Neural cell (in vitro differentiated cells): ENCODE measurements around the gene CYP4F12. TPM values are rescaled to one million over a fixed set of nuclear protein-coding genes. Genes with fewer than 3 reads are reported as not detected.

Source experiments
- H2AFZ ChIP-seq: fragments of 200-600, 300-800 bp; sonication (generic), shearing (Covaris generic); 2 replicates; pipeline ENCODE4 v1.6.0; 2014; ENCODE audit warnings: low read depth, mild to moderate bottlenecking, antibody characterized with exemption, low read length, moderate library complexity
- H3F3A ChIP-seq: fragments of 200-600 bp; shearing (Covaris generic); 2 replicates; pipeline ENCODE4 v1.6.1; 2016; ENCODE audit warnings: mild to moderate bottlenecking, moderate library complexity, mixed read lengths, antibody characterized with exemption, low read length; ENCODE audit not compliant: insufficient read depth, poor library complexity, severe bottlenecking
- H3K27ac ChIP-seq: fragments of 200-600, 300-800 bp; sonication (generic), shearing (Covaris generic); 2 replicates; pipeline ENCODE4 v1.5.1; 2014; ENCODE audit warnings: mild to moderate bottlenecking, low read length, moderate library complexity
- H3K27me3 ChIP-seq: fragments of 300-800, 200-600 bp; sonication (generic), shearing (Covaris generic); 2 replicates; pipeline ENCODE4 v1.6.0; 2014; ENCODE audit warnings: mild to moderate bottlenecking, low read depth, low read length, moderate library complexity; ENCODE audit not compliant: insufficient read depth
- H3K36me3 ChIP-seq: fragments of 300-800, 200-600 bp; sonication (generic), shearing (Covaris generic); 2 replicates; pipeline ENCODE4 v1.5.1; 2014; ENCODE audit warnings: mild to moderate bottlenecking, antibody characterized with exemption, low read length, moderate library complexity; ENCODE audit not compliant: insufficient read depth
- H3K4me2 ChIP-seq: fragments of 300-800, 200-600 bp; sonication (generic), shearing (Covaris generic); 2 replicates; pipeline ENCODE4 v1.6.0; 2014; ENCODE audit warnings: mild to moderate bottlenecking, low read length
- H3K4me3 ChIP-seq: fragments of 300-800, 200-600 bp; sonication (generic), shearing (Covaris generic); 2 replicates; pipeline ENCODE4 v1.5.1; 2014; ENCODE audit warnings: mild to moderate bottlenecking, low read length, moderate library complexity
- H3K79me2 ChIP-seq: fragments of 200-600 bp; shearing (Covaris generic); replicated peaks from 2 replicates; pipeline ENCODE4 v1.6.0; 2014; ENCODE audit warnings: mild to moderate bottlenecking, low read length, moderate library complexity; ENCODE audit not compliant: insufficient read depth
- H3K9ac ChIP-seq: fragments of 300-800, 200-600 bp; sonication (generic), shearing (Covaris generic); 2 replicates; pipeline ENCODE4 v1.6.1; 2016; ENCODE audit warnings: mild to moderate bottlenecking, low read length, mixed read lengths
- H3K9me2 ChIP-seq: fragments of 200-600 bp; shearing (Covaris generic); 2 replicates; pipeline ENCODE4 v1.6.1; 2016; ENCODE audit warnings: mild to moderate bottlenecking, low read length, mixed read lengths; ENCODE audit not compliant: insufficient read depth
- H3K9me3 ChIP-seq: fragments of 200-600, 300-800 bp; sonication (generic), shearing (Covaris generic); 2 replicates; pipeline ENCODE4 v1.6.1; 2016; ENCODE audit warnings: mild to moderate bottlenecking, mixed run types, low read length, moderate library complexity, mixed read lengths
- H4K20me1 ChIP-seq: fragments of 200-600 bp; shearing (Covaris generic); 2 replicates; pipeline ENCODE4 v1.6.1; 2016; ENCODE audit warnings: mild to moderate bottlenecking, mixed run types; ENCODE audit not compliant: insufficient read depth
- EP300 ChIP-seq: fragments of 450-650 bp; conservative IDR thresholded peaks from 2 replicates; pipeline ENCODE4 v1.6.1; 2014; ENCODE audit warnings: antibody characterized with exemption, mild to moderate bottlenecking, moderate library complexity; ENCODE audit not compliant: poor library complexity, severe bottlenecking
- EZH2 ChIP-seq: fragments of 200-600, 300-800 bp; shearing (Covaris generic), sonication (generic); IDR thresholded peaks from 2 replicates; pipeline ENCODE4 v1.6.1; 2014; ENCODE audit warnings: antibody characterized with exemption, low read length, borderline replicate concordance, mild to moderate bottlenecking; ENCODE audit not compliant: insufficient read depth, poor library complexity, severe bottlenecking
- MXI1 ChIP-seq: fragments of 450-650 bp; conservative IDR thresholded peaks from 2 replicates; pipeline ENCODE4 v1.6.1; 2014; ENCODE audit warnings: antibody characterized with exemption, mild to moderate bottlenecking; ENCODE audit not compliant: poor library complexity, severe bottlenecking
- POLR2AphosphoS5 ChIP-seq: IDR thresholded peaks from 2 replicates; pipeline ENCODE4 v1.6.1; 2012
- RAD21 ChIP-seq: fragments of 450-650 bp; conservative IDR thresholded peaks from 2 replicates; pipeline ENCODE4 v1.6.1; 2014; ENCODE audit warnings: antibody characterized with exemption, mild to moderate bottlenecking, moderate library complexity
- SMC3 ChIP-seq: fragments of 450-650 bp; conservative IDR thresholded peaks from 2 replicates; pipeline ENCODE4 v1.6.1; 2014; ENCODE audit warnings: antibody characterized with exemption, mild to moderate bottlenecking, moderate library complexity; ENCODE audit not compliant: poor library complexity
- TAF1 ChIP-seq: IDR thresholded peaks from 2 replicates; pipeline ENCODE4 v1.6.1; 2012; ENCODE audit warnings: low read depth
- polyA plus RNA-seq: library from polyadenylated mRNA; depleted of rRNA; stranded (reverse); fragments of >200 nt; gene quantifications from 2 replicates; pipeline ENCODE4 v1.2.3, GENCODE V29; 2014
- TF ChIP-seq, protein P1 (sequence below): fragments of 450-650 bp; IDR thresholded peaks from 2 replicates; pipeline ENCODE4 v1.5.1; 2014; ENCODE audit warnings: antibody characterized with exemption, mild to moderate bottlenecking, moderate library complexity; ENCODE audit not compliant: poor library complexity, severe bottlenecking
- TF ChIP-seq, protein P2 (sequence below): IDR thresholded peaks from 2 replicates; pipeline ENCODE4 v1.6.1; 2012; ENCODE audit warnings: borderline replicate concordance

Gene CYP4F12
- polyA plus RNA-seq, 1 donor from 2014 or later = not detected

DNA sequence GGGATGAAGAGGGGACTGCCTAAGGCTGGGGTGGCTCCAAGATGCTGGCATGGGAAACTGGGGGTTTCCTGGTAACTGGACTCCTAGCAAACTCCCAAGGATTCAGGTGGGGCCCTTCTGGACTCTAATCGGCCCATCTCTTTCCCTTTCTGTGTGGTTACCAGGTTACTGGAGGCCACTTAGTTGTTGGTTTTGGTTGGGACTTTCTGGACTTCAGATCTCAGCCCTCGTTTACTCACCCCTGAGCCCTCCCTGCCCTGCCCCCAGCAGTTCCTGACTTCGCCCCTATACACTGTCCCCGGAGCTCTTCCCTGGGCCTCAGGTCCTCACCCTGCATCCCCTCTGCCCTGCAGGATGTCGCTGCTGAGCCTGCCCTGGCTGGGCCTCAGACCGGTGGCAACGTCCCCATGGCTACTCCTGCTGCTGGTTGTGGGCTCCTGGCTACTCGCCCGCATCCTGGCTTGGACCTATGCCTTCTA is 328 bp downstream of the CYP4F12 start:
- Histone ChIP-seq H3K79me2 (no peaks in the 10 kb centered on the region), H3K27me3 (no peaks in the 10 kb centered on the region), H3K4me3 (no peak overlapping the region), H2AFZ (no peak overlapping the region), H3K4me2 (no peak overlapping the region), H3K9me2 (no peaks in the 10 kb centered on the region), H4K20me1 (no peaks in the 10 kb centered on the region), H3K27ac (no peak overlapping the region), H3F3A (no peaks in the 10 kb centered on the region), H3K9ac (no peak overlapping the region), H3K9me3 (peaks cover 3% of the 10 kb centered on the region), H3K36me3 (no peaks in the 10 kb centered on the region)
- no peak for TF ChIP-seq SMC3
- no peak for TF ChIP-seq TAF1
- TF ChIP-seq EZH2 = no peak
- no peak for TF ChIP-seq EP300
- no peak for TF ChIP-seq POLR2AphosphoS5
- TF ChIP-seq MXI1 = no peak
- TF ChIP-seq, protein P1, sequence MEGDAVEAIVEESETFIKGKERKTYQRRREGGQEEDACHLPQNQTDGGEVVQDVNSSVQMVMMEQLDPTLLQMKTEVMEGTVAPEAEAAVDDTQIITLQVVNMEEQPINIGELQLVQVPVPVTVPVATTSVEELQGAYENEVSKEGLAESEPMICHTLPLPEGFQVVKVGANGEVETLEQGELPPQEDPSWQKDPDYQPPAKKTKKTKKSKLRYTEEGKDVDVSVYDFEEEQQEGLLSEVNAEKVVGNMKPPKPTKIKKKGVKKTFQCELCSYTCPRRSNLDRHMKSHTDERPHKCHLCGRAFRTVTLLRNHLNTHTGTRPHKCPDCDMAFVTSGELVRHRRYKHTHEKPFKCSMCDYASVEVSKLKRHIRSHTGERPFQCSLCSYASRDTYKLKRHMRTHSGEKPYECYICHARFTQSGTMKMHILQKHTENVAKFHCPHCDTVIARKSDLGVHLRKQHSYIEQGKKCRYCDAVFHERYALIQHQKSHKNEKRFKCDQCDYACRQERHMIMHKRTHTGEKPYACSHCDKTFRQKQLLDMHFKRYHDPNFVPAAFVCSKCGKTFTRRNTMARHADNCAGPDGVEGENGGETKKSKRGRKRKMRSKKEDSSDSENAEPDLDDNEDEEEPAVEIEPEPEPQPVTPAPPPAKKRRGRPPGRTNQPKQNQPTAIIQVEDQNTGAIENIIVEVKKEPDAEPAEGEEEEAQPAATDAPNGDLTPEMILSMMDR = no peak
- TF ChIP-seq, protein P2, sequence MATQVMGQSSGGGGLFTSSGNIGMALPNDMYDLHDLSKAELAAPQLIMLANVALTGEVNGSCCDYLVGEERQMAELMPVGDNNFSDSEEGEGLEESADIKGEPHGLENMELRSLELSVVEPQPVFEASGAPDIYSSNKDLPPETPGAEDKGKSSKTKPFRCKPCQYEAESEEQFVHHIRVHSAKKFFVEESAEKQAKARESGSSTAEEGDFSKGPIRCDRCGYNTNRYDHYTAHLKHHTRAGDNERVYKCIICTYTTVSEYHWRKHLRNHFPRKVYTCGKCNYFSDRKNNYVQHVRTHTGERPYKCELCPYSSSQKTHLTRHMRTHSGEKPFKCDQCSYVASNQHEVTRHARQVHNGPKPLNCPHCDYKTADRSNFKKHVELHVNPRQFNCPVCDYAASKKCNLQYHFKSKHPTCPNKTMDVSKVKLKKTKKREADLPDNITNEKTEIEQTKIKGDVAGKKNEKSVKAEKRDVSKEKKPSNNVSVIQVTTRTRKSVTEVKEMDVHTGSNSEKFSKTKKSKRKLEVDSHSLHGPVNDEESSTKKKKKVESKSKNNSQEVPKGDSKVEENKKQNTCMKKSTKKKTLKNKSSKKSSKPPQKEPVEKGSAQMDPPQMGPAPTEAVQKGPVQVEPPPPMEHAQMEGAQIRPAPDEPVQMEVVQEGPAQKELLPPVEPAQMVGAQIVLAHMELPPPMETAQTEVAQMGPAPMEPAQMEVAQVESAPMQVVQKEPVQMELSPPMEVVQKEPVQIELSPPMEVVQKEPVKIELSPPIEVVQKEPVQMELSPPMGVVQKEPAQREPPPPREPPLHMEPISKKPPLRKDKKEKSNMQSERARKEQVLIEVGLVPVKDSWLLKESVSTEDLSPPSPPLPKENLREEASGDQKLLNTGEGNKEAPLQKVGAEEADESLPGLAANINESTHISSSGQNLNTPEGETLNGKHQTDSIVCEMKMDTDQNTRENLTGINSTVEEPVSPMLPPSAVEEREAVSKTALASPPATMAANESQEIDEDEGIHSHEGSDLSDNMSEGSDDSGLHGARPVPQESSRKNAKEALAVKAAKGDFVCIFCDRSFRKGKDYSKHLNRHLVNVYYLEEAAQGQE = no peak

DNA sequence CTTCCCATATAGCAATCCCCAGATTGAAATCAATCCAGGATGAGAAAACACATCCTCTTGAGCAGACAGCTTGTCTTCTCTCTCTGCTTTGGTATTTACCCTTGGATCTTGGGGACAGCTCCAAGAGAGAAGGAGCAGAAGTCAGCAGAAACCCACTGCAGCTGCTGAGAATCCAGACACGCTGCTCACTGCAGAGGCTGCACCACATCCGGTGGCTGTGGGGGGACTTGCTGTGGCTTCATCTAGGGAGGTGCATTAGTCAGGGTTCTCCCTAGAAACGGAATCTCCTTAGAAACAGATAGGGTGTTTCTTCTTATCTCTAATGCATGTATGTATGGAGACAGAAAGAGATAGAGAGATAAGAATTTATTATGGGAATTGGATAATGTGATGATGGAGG is 2.7 kb downstream of the CYP4F12 start:
- TF ChIP-seq EP300 (no peak), TAF1 (no peak), EZH2 (no peak), RAD21 (no peak), SMC3 (no peak), POLR2AphosphoS5 (no peak), MXI1 (no peak)
- TF ChIP-seq, protein P2 = no peak
- TF ChIP-seq, protein P1 = no peak
- no peak overlapping the region for H3K4me3 ChIP-seq
- no peaks in the 10 kb centered on the region for H3K79me2 ChIP-seq
- H3K27ac ChIP-seq = no peak overlapping the region
- peaks cover 11% of the 10 kb centered on the region for H3K9me3 ChIP-seq
- H3K36me3 ChIP-seq = no peaks in the 10 kb centered on the region
- H4K20me1 ChIP-seq = no peaks in the 10 kb centered on the region
- H2AFZ ChIP-seq = no peak overlapping the region
- no peaks in the 10 kb centered on the region for H3K27me3 ChIP-seq
- no peak overlapping the region for H3K4me2 ChIP-seq
- no peaks in the 10 kb centered on the region for H3F3A ChIP-seq
- no peak overlapping the region for H3K9ac ChIP-seq
- H3K9me2 ChIP-seq = no peaks in the 10 kb centered on the region
